Erythroblast (primary cell): Measurements from ENCODE around the gene KBTBD12.

Experiments used
- GATA1 ChIP-seq: IDR thresholded peaks from 2 replicates; pipeline ENCODE4 v1.6.1; 2011; ENCODE audit warnings: low read depth, mild to moderate bottlenecking, control low read depth, low read length, moderate library complexity
- POLR2A ChIP-seq: IDR thresholded peaks from 2 replicates; pipeline ENCODE4 v1.6.1; 2011; ENCODE audit warnings: mild to moderate bottlenecking, low read length

DNA sequence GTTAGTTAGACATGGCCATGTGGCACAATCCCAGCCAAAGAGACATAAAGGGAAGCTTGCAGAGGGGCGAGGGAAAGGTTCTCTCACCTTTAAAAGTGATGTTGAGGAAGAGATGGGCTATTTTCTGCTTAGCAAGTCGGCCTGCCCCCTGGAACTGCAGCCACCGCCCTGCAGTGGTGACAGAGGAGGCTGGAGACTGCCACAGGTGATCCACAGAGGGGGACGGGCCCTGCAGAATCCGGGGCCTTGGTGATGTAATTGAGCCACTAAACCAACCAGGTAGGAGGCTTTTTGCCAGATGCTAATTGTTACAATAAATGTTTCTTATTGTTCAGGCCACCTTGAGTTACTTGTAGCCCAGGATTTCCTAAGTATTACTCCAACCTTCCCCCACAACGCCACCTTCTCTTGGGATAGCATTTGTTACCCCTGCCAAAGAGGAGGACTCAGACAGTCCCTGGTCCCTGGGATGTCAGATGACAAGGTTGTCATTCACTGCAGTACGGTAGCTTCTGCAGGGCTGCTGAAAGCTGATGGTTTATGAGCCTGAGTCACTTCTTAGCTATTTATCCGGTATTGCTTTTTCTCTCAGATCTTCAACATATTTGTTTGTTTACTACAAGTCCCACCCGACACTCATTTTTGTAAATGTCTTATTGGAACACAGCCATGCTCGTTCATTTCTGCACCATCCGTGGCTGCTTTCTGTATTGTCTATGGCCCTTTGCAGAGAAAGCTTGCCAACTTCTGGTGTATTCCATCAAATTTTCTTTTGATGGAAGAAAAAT, 73.9 kb downstream of the KBTBD12 start:
- TF ChIP-seq POLR2A (no peak), GATA1 (no peak)
